NCI-H748 treated with DMSO at 0.1 percent for 48 hours (cell line): ENCODE measurements around the gene PROSER3.
"Not testable (repeated sequence)": the region's sequence is repeated elsewhere in the genome, so short reads cannot be mapped to it uniquely, and the experiment has no call there.

Experiments used
- DNase-seq: peaks from one replicate; lab custom pipeline; 2025; lab: John Stamatoyannopoulos, UW

The PROSER3 gene

GRCh38 chr19:35754370-35755130, 3.4 kb upstream of the PROSER3 start:
- no peak for DNase-seq

GRCh38 chr19:35755131-35755549, 2.8 kb upstream of the PROSER3 start:
- DNase-seq: no peak

- DNase-seq: no peak
Observed at GRCh38 chr19:35755550-35756376, 2.2 kb upstream of the PROSER3 start.

GRCh38 chr19:35756377-35757230, 1.4 kb upstream of the PROSER3 start, which contains the start of gene HSPB6:
Gene HSPB6, minus strand, starts transcription at chr19:35757029. Its CDS starts 21 bp downstream, at chr19:35757008.
- DNase-seq: no peak

- DNase-seq: no peak
Observed at GRCh38 chr19:35757231-35757748, 686 bp upstream of the PROSER3 start.

- DNase-seq: no peak
Observed at GRCh38 chr19:35759697-35760096, 1.7 kb downstream of the PROSER3 start.

GRCh38 chr19:35760711-35761349, 2.9 kb downstream of the PROSER3 start:
- DNase-seq: no peak

- no peak for DNase-seq
Observed at GRCh38 chr19:35764432-35765315, 6.7 kb downstream of the PROSER3 start.

GRCh38 chr19:35766571-35767104, 8.7 kb downstream of the PROSER3 start:
- DNase-seq: no peak

- DNase-seq: no peak
Observed at GRCh38 chr19:35767288-35768081, 9.5 kb downstream of the PROSER3 start.

GRCh38 chr19:35768082-35768421, 10.1 kb downstream of the PROSER3 start:
- DNase-seq: no peak

GRCh38 chr19:35772362-35772761, 14.4 kb downstream of the PROSER3 start:
- not testable (repeated sequence) for DNase-seq

- DNase-seq: no peak
Observed at GRCh38 chr19:35773020-35773806, 15.2 kb downstream of the PROSER3 start.

GRCh38 chr19:35774274-35775045, 16.5 kb downstream of the PROSER3 start:
- no peak for DNase-seq

GRCh38 chr19:35775046-35775297, 17.0 kb downstream of the PROSER3 start:
- no peak for DNase-seq

- DNase-seq: peak; percentile 99
Observed at GRCh38 chr19:35775298-35776101, 17.5 kb downstream of the PROSER3 start, which contains the start of gene ARHGAP33. Gene ARHGAP33, plus strand, starts transcription at chr19:35775564. Its CDS starts 95 bp downstream, at chr19:35775659.
